ENCODE results near the gene GPR161. TPM values are rescaled to one million over a fixed set of nuclear protein-coding genes. Genes with fewer than 3 reads are reported as not detected.

The GPR161 gene
- total RNA-seq, 1 experiment from 2014 or later, result 2.4 TPM

DNA sequence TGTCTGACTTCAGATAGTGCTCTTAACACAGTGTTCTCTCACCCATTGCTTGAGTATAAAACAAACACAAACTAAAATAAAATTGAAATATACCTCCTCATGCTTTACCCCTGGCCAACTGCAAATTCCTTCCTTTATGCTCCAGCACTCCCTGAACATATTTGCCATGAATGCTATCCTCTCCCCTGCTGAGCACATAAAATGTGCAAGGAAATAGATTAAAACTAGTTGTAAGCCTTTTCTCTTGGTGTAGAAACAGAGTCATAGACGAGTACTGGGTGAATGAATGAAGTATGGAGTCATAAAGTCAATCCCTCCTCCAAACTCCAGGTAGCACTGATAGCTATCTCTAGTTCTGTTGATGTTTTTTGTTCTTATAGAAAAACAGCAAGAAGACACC lies 2.6 kb downstream of the GPR161 start:
- H3K36me3 ChIP-seq (ENCODE audit: control insufficient read depth, insufficient read depth, low read length), result no peaks in the 10 kb centered on the region
- H3K4me3 ChIP-seq (ENCODE audit: low read depth in 2 of 2, low read length in 2 of 2), result no peak overlapping the region
- no peak for ATAC-seq
- in situ Hi-C loops (cut with HindIII; ENCODE audit: low pct_unique_long_range_greater_than_20kb, low sequenced_read_pairs), result no loop called here
- H3K4me1 ChIP-seq (ENCODE audit: control insufficient read depth, insufficient read depth, low read length), result peaks cover 14% of the 10 kb centered on the region
- BruUV-seq (replicated peaks), result no TSS peak
- POLR2A ChIA-PET, result no interaction called here
- H3K9me3 ChIP-seq (ENCODE audit: control insufficient read depth, insufficient read depth, low read depth, low read length), result no peaks in the 10 kb centered on the region
- no peak for TF ChIP-seq TCF7L2 (IDR thresholded peaks at IDR 0.05; ENCODE audit: low read depth, low read length)
- no peak for TF ChIP-seq SIN3A (IDR thresholded peaks at IDR 0.05; ENCODE audit: borderline replicate concordance, insufficient read depth, low read depth, low read length)
- TF ChIP-seq CTCF (IDR thresholded peaks at IDR 0.05), result no peak
- peaks cover 32% of the 10 kb centered on the region for H3K27me3 ChIP-seq (ENCODE audit: control insufficient read depth, insufficient read depth, low read length)
- CTCF ChIA-PET, result no interaction called here
- intact Hi-C loops (cut with micrococcal nuclease; ENCODE audit: unreplicated experiment), result no loop called here
- DNase-seq (ENCODE audit: low read depth, low spot score), result no peak
- no peak overlapping the region for H3K27ac ChIP-seq (ENCODE audit: low read length)

DNA sequence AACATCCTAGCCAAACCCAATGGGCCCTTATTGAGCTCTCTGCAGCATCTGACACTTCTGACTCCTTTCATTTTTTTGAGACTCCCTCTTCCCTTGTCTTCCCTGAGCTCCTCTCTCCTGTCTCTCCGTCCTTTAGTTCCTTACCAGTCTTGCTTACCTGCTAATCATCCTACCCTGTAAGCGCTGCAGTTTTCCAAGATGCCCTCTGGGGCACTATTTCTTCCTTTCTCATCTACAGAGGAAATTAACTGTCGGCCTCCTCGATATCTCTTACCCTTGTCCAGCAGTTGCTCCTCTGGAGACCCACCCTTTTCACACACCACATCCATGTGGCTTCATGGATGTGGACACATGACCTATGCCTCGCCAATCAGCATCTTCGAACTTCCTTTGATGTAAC lies 6.8 kb downstream of the GPR161 start:
- TF ChIP-seq CTCF (IDR thresholded peaks at IDR 0.05) (peak; percentile 18), TCF7L2 (IDR thresholded peaks at IDR 0.05; ENCODE audit: low read depth, low read length) (no peak)
- ATAC-seq, result peak; percentile 53; the same call in 1 of the 2 replicates
- Histone ChIP-seq H3K4me1 (ENCODE audit: control insufficient read depth, insufficient read depth, low read length) (peaks cover 1% of the 10 kb centered on the region; the same call in 1 of the 2 replicates), H3K27me3 (ENCODE audit: control insufficient read depth, insufficient read depth, low read length) (peaks cover 15% of the 10 kb centered on the region), H3K4me3 (ENCODE audit: low read depth in 2 of 2, low read length in 2 of 2) (no peak overlapping the region), H3K27ac (ENCODE audit: low read length) (no peak overlapping the region), H3K9me3 (ENCODE audit: control insufficient read depth, insufficient read depth, low read depth, low read length) (no peaks in the 10 kb centered on the region), H3K36me3 (ENCODE audit: control insufficient read depth, insufficient read depth, low read length) (no peaks in the 10 kb centered on the region)
- in situ Hi-C loops (cut with HindIII; ENCODE audit: low pct_unique_long_range_greater_than_20kb, low sequenced_read_pairs) (no loop called here), intact Hi-C loops (cut with micrococcal nuclease; ENCODE audit: unreplicated experiment) (no loop called here)
- ChIA-PET CTCF (interaction anchor here (1.3 kb wide), 1 partner anchor 48 kb away, joined by 3 read pairs; no protein-coding TSS in a partner anchor), POLR2A (no interaction called here)
- DNase-seq (ENCODE audit: low read depth, low spot score), result no peak
- no TSS peak for BruUV-seq (replicated peaks)

DNA sequence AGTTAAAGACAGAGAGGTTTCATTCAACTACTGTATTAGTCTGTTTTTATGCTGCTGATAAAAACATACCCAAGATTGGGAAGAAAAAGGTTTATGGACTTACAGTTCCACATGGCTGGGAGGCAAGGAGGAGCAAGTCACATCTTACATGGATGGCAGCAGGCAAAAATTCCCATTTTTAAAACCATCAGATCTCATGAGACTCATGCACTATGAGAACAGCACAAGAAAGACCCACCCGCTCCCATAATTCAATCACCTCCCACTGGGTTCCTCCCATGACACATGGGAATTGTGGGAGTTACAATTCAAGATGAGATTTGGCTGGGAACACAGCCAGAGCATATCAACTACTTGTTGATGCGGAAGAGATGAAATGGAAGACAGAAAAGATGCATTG lies 9.2 kb downstream of the GPR161 start:
- BruUV-seq (replicated peaks), result no TSS peak
- DNase-seq (ENCODE audit: low read depth, low spot score) (no peak), ATAC-seq (no peak)
- H3K36me3 ChIP-seq (ENCODE audit: control insufficient read depth, insufficient read depth, low read length), result no peaks in the 10 kb centered on the region
- POLR2A ChIA-PET, result no interaction called here
- H3K9me3 ChIP-seq (ENCODE audit: control insufficient read depth, insufficient read depth, low read depth, low read length), result no peaks in the 10 kb centered on the region
- no peaks in the 10 kb centered on the region for H3K27me3 ChIP-seq (ENCODE audit: control insufficient read depth, insufficient read depth, low read length)
- intact Hi-C loops (cut with micrococcal nuclease; ENCODE audit: unreplicated experiment), result no loop called here
- no peak overlapping the region for H3K4me3 ChIP-seq (ENCODE audit: low read depth in 2 of 2, low read length in 2 of 2)
- TF ChIP-seq REST (IDR thresholded peaks at IDR 0.05; ENCODE audit: insufficient read depth in 1 of 2, low read depth in 2 of 2, low read length in 1 of 2), result no peak
- no peak for TF ChIP-seq TCF7L2 (IDR thresholded peaks at IDR 0.05; ENCODE audit: low read depth, low read length)
- no peak for TF ChIP-seq CTCF (IDR thresholded peaks at IDR 0.05)
- TF ChIP-seq POLR2AphosphoS5 (IDR thresholded peaks at IDR 0.05; ENCODE audit: low read depth, low read length), result no peak
- no peak for TF ChIP-seq SIN3A (IDR thresholded peaks at IDR 0.05; ENCODE audit: borderline replicate concordance, insufficient read depth, low read depth, low read length)
- in situ Hi-C loops (cut with HindIII; ENCODE audit: low pct_unique_long_range_greater_than_20kb, low sequenced_read_pairs), result no loop called here
- H3K27ac ChIP-seq (ENCODE audit: low read length), result no peak overlapping the region
- no peaks in the 10 kb centered on the region for H3K4me1 ChIP-seq (ENCODE audit: control insufficient read depth, insufficient read depth, low read length)
- CTCF ChIA-PET, result no interaction called here
